Urinary bladder (tissue), 4 donors: ENCODE measurements around the gene KIF6. TPM values are rescaled to one million over a fixed set of nuclear protein-coding genes. Genes with fewer than 3 reads are reported as not detected.
"Not testable (repeated sequence)": the region's sequence is repeated elsewhere in the genome, so short reads cannot be mapped to it uniquely, and the experiment has no call there.

Experiments
- DNase-seq: peaks from one replicate; pipeline ENCODE4 v3.0.0-alpha.2; 2015; ENCODE audit errors: extremely low spot score
- H3K27ac ChIP-seq: one replicate; pipeline ENCODE4 v1.5.1; 2013; ENCODE audit warnings: low read depth, mild to moderate bottlenecking, moderate library complexity
- H3K36me3 ChIP-seq: one replicate; pipeline ENCODE4 v1.6.1; 2013; ENCODE audit warnings: mild to moderate bottlenecking, moderate library complexity; ENCODE audit not compliant: insufficient read depth
- H3K4me1 ChIP-seq: one replicate; pipeline ENCODE4 v1.6.1; 2013; ENCODE audit warnings: mild to moderate bottlenecking, moderate library complexity; ENCODE audit not compliant: insufficient read depth
- H3K4me3 ChIP-seq: one replicate; pipeline ENCODE4 v1.5.1; 2013; ENCODE audit warnings: low read depth, low read length
- WGBS: extraction: QIAGEN DNeasy Blood & Tissue Kit; methylation state at CpG from one replicate; pipeline ENCODE4 v1.1.7; 2013; 5-methylcytosine and 5-hydroxymethylcytosine counted together
- polyA plus RNA-seq: library from polyadenylated mRNA; stranded (reverse); fragments of 200-250 nt; gene quantifications from one replicate; pipeline ENCODE4 v1.2.3, GENCODE V29; 2013
- total RNA-seq: library from RNA; depleted of rRNA; stranded (reverse); fragments of >200 nt; gene quantifications from one replicate; pipeline ENCODE4 v1.2.3, GENCODE V29; 2014
- donor health status: healthy with polysubstance abuse.
- donor health status: healthy.

KIF6 gene
- total and polyA plus RNA-seq, 2 donors, result 0.14 to 1.1 TPM

GRCh38 chr6:39495640-39496039 lies 229.6 kb downstream of the KIF6 start:
- no peak overlapping the region for H3K27ac ChIP-seq
- 62% methylated on average over 3 of the region's 3 CpGs for WGBS
- no peak for DNase-seq
- H3K4me3 ChIP-seq, result no peak overlapping the region
- no peaks in the 10 kb centered on the region for H3K36me3 ChIP-seq
- H3K4me1 ChIP-seq, result no peaks in the 10 kb centered on the region

- Histone ChIP-seq H3K36me3 (no peaks in the 10 kb centered on the region), H3K4me3 (no peak overlapping the region), H3K27ac (no peak overlapping the region), H3K4me1 (no peaks in the 10 kb centered on the region)
- DNase-seq, result no peak
- WGBS, result 86% methylated on average over 7 of the region's 7 CpGs
Measured at GRCh38 chr6:39494998-39495397, 230.2 kb downstream of the KIF6 start.

GRCh38 chr6:39493777-39494176 lies 231.4 kb downstream of the KIF6 start:
- Histone ChIP-seq H3K36me3 (no peaks in the 10 kb centered on the region), H3K4me1 (no peaks in the 10 kb centered on the region), H3K27ac (no peak overlapping the region), H3K4me3 (no peak overlapping the region)
- no peak for DNase-seq

- H3K4me1 ChIP-seq, result no peaks in the 10 kb centered on the region
- H3K4me3 ChIP-seq, result no peak overlapping the region
- H3K36me3 ChIP-seq, result no peaks in the 10 kb centered on the region
- no peak overlapping the region for H3K27ac ChIP-seq
- no peak for DNase-seq
Measured at GRCh38 chr6:39493174-39493573, 232.0 kb downstream of the KIF6 start.

- no peak for DNase-seq
- Histone ChIP-seq H3K4me1 (no peaks in the 10 kb centered on the region), H3K27ac (no peak overlapping the region), H3K36me3 (no peaks in the 10 kb centered on the region), H3K4me3 (no peak overlapping the region)
- WGBS, result 23% methylated on average over 3 of the region's 3 CpGs
Measured at GRCh38 chr6:39490108-39490507, 235.1 kb downstream of the KIF6 start.

- Histone ChIP-seq H3K36me3 (no peaks in the 10 kb centered on the region), H3K4me1 (no peaks in the 10 kb centered on the region), H3K4me3 (no peak overlapping the region), H3K27ac (no peak overlapping the region)
- 78% methylated on average over 1 of the region's 1 CpG for WGBS
- no peak for DNase-seq
Measured at GRCh38 chr6:39488255-39488879, 236.8 kb downstream of the KIF6 start.

GRCh38 chr6:39484276-39484675 lies 240.9 kb downstream of the KIF6 start:
- DNase-seq, result no peak
- H3K36me3 ChIP-seq, result no peaks in the 10 kb centered on the region
- no peak overlapping the region for H3K4me3 ChIP-seq
- H3K4me1 ChIP-seq, result no peaks in the 10 kb centered on the region
- H3K27ac ChIP-seq, result no peak overlapping the region
- 89% methylated on average over 3 of the region's 3 CpGs for WGBS

- not testable (repeated sequence) for H3K27ac ChIP-seq, DNase-seq, H3K4me3 ChIP-seq, H3K36me3 ChIP-seq, H3K4me1 ChIP-seq
- 84% methylated on average over 1 of the region's 1 CpG for WGBS
Measured at GRCh38 chr6:39479819-39480218, 245.4 kb downstream of the KIF6 start.

- no peak for DNase-seq
- no peak overlapping the region for H3K4me3 ChIP-seq
- no peaks in the 10 kb centered on the region for H3K4me1 ChIP-seq
- WGBS, result 71% methylated on average over 1 of the region's 1 CpG
- no peaks in the 10 kb centered on the region for H3K36me3 ChIP-seq
- H3K27ac ChIP-seq, result no peak overlapping the region
Measured at GRCh38 chr6:39476670-39477069, 248.5 kb downstream of the KIF6 start.

GRCh38 chr6:39476151-39476550 lies 249.1 kb downstream of the KIF6 start:
- 89% methylated on average over 1 of the region's 1 CpG for WGBS
- Histone ChIP-seq H3K4me3 (no peak overlapping the region), H3K36me3 (no peaks in the 10 kb centered on the region), H3K27ac (no peak overlapping the region), H3K4me1 (no peaks in the 10 kb centered on the region)
- no peak for DNase-seq

GRCh38 chr6:39471954-39472659 lies 253.1 kb downstream of the KIF6 start:
- H3K4me1 ChIP-seq, result no peaks in the 10 kb centered on the region
- H3K27ac ChIP-seq, result no peak overlapping the region
- DNase-seq, result no peak
- H3K36me3 ChIP-seq, result no peaks in the 10 kb centered on the region
- H3K4me3 ChIP-seq, result no peak overlapping the region
- 64% methylated on average over 5 of the region's 5 CpGs for WGBS

- Histone ChIP-seq H3K36me3 (no peaks in the 10 kb centered on the region), H3K4me1 (no peaks in the 10 kb centered on the region), H3K27ac (no peak overlapping the region), H3K4me3 (no peak overlapping the region)
- WGBS, result 89% methylated on average over 3 of the region's 3 CpGs
- DNase-seq, result no peak
Measured at GRCh38 chr6:39470506-39470905, 254.7 kb downstream of the KIF6 start.

- no peak overlapping the region for H3K4me3 ChIP-seq
- no peak for DNase-seq
- no peaks in the 10 kb centered on the region for H3K4me1 ChIP-seq
- WGBS, result 71% methylated on average over 1 of the region's 1 CpG
- no peaks in the 10 kb centered on the region for H3K36me3 ChIP-seq
- no peak overlapping the region for H3K27ac ChIP-seq
Measured at GRCh38 chr6:39468385-39468784, 256.8 kb downstream of the KIF6 start.

- no peaks in the 10 kb centered on the region for H3K4me1 ChIP-seq
- no peak for DNase-seq
- no peaks in the 10 kb centered on the region for H3K36me3 ChIP-seq
- no peak overlapping the region for H3K4me3 ChIP-seq
- no peak overlapping the region for H3K27ac ChIP-seq
- WGBS, result 64% methylated on average over 1 of the region's 1 CpG
Measured at GRCh38 chr6:39466631-39467030, 258.6 kb downstream of the KIF6 start.
